Tibial nerve (tissue), 4 donors: ENCODE results near the gene DLGAP3. TPM values are rescaled to one million over a fixed set of nuclear protein-coding genes. Genes with fewer than 3 reads are reported as not detected.

Experiments
- DNase-seq, 2 donors: peaks; one replicate each; pipeline ENCODE4 v3.0.0-alpha.2; 2019; ENCODE audit warnings: low spot score in 2 of 2
- H3K27ac ChIP-seq, 4 donors: fragments of 200-600 bp; sonication (generic) in 3 of 4; one replicate each; pipeline ENCODE4 v1.5.1; 2017 to 2019; ENCODE audit warnings: mild to moderate bottlenecking in 1 of 4
- H3K27me3 ChIP-seq, 2 donors: fragments of 200-600 bp; sonication (generic) in 1 of 2; one replicate each; pipeline versions ENCODE4 v1.5.1 to v1.6.0; 2017 to 2019
- H3K36me3 ChIP-seq, 3 donors: fragments of 200-600 bp; sonication (generic); one replicate each; pipeline ENCODE4 v1.5.1; 2018 to 2019
- H3K4me1 ChIP-seq, 4 donors: fragments of 200-600 bp; sonication (generic) in 3 of 4; one replicate each; pipeline ENCODE4 v1.5.1; 2017 to 2019
- H3K4me3 ChIP-seq, 4 donors: fragments of 200-600 bp; sonication (generic) in 3 of 4; one replicate each; pipeline ENCODE4 v1.5.1; 2017 to 2019; ENCODE audit warnings: mild to moderate bottlenecking in 1 of 4, moderate library complexity in 1 of 4
- H3K9me3 ChIP-seq, 4 donors: fragments of 200-600 bp; sonication (generic) in 3 of 4; one replicate each; pipeline ENCODE4 v1.5.1; 2017 to 2019
- EP300 ChIP-seq, 2 donors: sonication (generic); formaldehyde crosslinking; IDR thresholded peaks; one replicate each; pipeline ENCODE4 v1.6.1; 2017; ENCODE audit warnings: antibody characterized with exemption in 2 of 2, mild to moderate bottlenecking in 1 of 2
- POLR2A ChIP-seq, 2 donors: fragments of 450-650 bp; IDR thresholded peaks; one replicate each; pipeline ENCODE4 v1.6.1; 2017; ENCODE audit warnings: antibody characterized with exemption in 2 of 2, mild to moderate bottlenecking in 2 of 2, moderate library complexity in 2 of 2
- WGBS, 2 donors: methylation state at CpG; one replicate each; pipeline ENCODE4 v1.1.5; 2018; 5-methylcytosine and 5-hydroxymethylcytosine counted together
- total RNA-seq, 4 donors: library from RNA; depleted of rRNA; stranded (reverse); fragments of >200 nt; gene quantifications; one replicate each; pipeline ENCODE4 v1.1.0, GENCODE V29; 2016
- TF ChIP-seq, protein P1 (sequence below), 5 experiments: fragments of 200-600 bp in 3 of 5; fragments of 450-650 bp in 2 of 5; sonication (generic) in 3 of 5; IDR thresholded peaks; one replicate each; pipeline ENCODE4 v1.5.1; 2016 to 2019; ENCODE audit warnings: antibody characterized with exemption in 5 of 5, mild to moderate bottlenecking in 3 of 5, moderate library complexity in 2 of 5

DLGAP3 gene
- total RNA-seq, 4 donors from 2014 or later: 0.42 to 0.87 (median 0.78) TPM; not detected in 1

DNA sequence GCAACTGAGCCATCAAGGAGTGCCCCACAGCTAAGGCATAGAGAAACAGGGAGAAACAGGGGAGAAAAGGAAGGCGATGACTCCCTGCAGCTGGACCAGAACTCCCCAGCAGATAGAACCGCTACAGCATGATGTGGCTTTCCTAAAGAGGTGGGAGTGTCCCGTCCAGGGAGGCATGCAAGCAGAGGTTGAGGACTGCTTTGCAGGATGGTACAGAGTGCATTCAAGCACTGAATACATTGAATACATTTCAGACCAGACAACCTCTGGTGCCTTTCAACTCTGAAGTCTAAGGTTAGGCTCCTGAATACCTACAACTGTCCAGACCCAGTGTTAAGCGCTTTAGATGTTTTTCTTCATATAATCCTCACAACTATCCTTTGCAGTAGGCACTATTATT is 13.3 kb downstream of the DLGAP3 start:
- Histone ChIP-seq H3K4me3 (no peak overlapping the region), H3K36me3 (no peaks in the 10 kb centered on the region), H3K27me3 (peaks cover 0 to 12% of the 10 kb centered on the region in 2 donors), H3K4me1 (no peaks in the 10 kb centered on the region), H3K9me3 (no peaks in the 10 kb centered on the region), H3K27ac (no peak overlapping the region)
- no peak for DNase-seq
- no peak for TF ChIP-seq POLR2A (IDR thresholded peaks at IDR 0.05)
- TF ChIP-seq EP300 (IDR thresholded peaks at IDR 0.05): no peak
- TF ChIP-seq, protein P1, sequence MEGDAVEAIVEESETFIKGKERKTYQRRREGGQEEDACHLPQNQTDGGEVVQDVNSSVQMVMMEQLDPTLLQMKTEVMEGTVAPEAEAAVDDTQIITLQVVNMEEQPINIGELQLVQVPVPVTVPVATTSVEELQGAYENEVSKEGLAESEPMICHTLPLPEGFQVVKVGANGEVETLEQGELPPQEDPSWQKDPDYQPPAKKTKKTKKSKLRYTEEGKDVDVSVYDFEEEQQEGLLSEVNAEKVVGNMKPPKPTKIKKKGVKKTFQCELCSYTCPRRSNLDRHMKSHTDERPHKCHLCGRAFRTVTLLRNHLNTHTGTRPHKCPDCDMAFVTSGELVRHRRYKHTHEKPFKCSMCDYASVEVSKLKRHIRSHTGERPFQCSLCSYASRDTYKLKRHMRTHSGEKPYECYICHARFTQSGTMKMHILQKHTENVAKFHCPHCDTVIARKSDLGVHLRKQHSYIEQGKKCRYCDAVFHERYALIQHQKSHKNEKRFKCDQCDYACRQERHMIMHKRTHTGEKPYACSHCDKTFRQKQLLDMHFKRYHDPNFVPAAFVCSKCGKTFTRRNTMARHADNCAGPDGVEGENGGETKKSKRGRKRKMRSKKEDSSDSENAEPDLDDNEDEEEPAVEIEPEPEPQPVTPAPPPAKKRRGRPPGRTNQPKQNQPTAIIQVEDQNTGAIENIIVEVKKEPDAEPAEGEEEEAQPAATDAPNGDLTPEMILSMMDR (IDR thresholded peaks at IDR 0.05): no peak
- 79 to 82% methylated on average over 4 of the region's 4 CpGs for WGBS, 2 donors

DNA sequence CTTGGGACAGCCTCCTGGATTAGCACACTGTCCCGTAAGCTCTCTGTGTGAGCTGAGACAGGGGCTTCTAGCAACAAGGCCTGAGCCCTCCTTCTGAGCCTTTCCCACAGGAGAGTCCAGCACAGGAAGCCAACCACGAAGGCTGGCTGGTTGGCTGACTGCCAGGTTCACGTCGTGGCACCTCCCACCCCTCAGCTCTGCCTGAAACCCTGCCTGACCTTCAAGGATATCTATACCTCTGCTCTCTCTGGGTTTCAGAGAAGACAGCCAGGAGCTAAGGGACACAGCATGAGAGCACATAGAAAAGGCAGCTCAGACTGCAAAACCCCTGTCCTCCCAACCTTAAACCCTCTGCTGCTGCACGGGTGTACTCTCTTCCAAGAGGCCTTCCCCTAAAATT is 13.9 kb downstream of the DLGAP3 start:
- Histone ChIP-seq H3K36me3 (no peaks in the 10 kb centered on the region), H3K4me1 (no peaks in the 10 kb centered on the region), H3K27me3 (peaks cover 0 to 12% of the 10 kb centered on the region in 2 donors), H3K9me3 (no peaks in the 10 kb centered on the region), H3K4me3 (no peak overlapping the region), H3K27ac (no peak overlapping the region)
- DNase-seq: no peak
- WGBS, 2 donors: 23 to 30% methylated on average over 4 to 5 of the region's 5 CpGs
- TF ChIP-seq POLR2A (IDR thresholded peaks at IDR 0.05) (no peak), EP300 (IDR thresholded peaks at IDR 0.05) (no peak)
- TF ChIP-seq, protein P1 (IDR thresholded peaks at IDR 0.05): no peak

DNA sequence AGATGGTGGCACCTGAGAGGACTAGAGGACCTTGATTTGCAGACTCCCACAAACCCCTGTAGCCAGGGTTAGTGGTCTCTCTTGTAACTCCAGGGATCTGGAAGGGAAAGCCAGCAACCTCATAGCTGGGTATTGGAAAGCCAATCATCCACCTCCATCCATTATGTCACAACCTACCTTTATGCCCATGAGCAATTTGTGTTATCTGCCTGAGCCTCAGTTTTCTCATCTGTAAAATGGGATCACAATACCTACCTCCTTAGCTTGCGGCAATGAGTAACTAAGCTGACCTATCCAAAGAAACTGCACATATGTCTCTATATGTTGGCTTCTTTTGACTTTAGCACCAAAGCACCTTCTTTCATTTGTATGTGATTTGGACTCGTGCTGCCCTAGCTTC is 14.5 kb downstream of the DLGAP3 start:
- no peaks in the 10 kb centered on the region for H3K9me3 ChIP-seq
- 78 to 94% methylated on average over 2 of the region's 2 CpGs for WGBS, 2 donors
- H3K27me3 ChIP-seq: peaks cover 0 to 12% of the 10 kb centered on the region in 2 donors
- no peaks in the 10 kb centered on the region for H3K36me3 ChIP-seq
- TF ChIP-seq, protein P1 (IDR thresholded peaks at IDR 0.05): no peak
- TF ChIP-seq EP300 (IDR thresholded peaks at IDR 0.05) (no peak), POLR2A (IDR thresholded peaks at IDR 0.05) (no peak)
- no peaks in the 10 kb centered on the region for H3K4me1 ChIP-seq
- DNase-seq: no peak
- H3K4me3 ChIP-seq: no peak overlapping the region
- no peak overlapping the region for H3K27ac ChIP-seq

DNA sequence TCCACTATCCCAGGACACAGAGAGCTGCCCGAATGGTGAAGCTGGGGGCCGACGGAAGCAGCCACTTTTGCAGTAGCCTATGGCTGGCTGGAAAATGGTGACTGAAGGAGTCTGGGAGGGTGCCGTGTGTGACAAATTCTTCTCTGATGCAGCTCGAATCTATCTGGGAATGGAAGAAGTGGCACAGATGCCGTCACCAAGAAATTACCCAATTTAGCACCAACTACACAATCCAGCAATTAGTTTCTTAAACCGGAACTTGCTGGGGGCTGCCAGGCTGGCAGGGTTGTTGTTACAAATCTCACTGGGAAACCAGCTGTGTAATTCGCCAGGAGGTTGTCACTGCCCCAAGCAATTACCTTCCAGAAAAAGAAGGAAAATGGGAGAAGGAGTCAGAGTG is 18.0 kb downstream of the DLGAP3 start:
- no peak for DNase-seq
- WGBS, 2 donors: 78 to 83% methylated on average over 8 of the region's 8 CpGs
- TF ChIP-seq, protein P1 (IDR thresholded peaks at IDR 0.05): no peak
- TF ChIP-seq POLR2A (IDR thresholded peaks at IDR 0.05) (no peak), EP300 (IDR thresholded peaks at IDR 0.05) (no peak)

DNA sequence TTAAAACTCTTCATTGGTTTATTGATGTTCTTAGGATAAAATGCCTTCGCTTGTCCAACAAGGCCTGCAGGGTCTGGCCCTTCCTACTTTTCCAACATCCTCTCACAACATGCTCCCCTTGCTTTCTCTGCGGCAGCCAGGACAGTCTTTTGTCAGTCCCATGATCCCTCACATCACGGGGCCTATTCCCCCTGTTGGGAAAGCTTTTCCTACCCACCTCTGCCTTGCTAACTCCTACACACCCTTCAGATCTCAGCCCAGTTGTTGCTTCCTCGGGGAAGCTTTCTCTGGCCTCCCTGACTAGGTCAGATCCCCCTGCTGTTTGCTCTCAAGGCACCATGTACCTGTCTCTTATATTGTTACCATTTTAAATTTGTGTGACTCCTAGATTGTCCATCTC is 19.0 kb downstream of the DLGAP3 start:
- Histone ChIP-seq H3K36me3 (no peaks in the 10 kb centered on the region), H3K4me1 (no peaks in the 10 kb centered on the region), H3K27me3 (peaks cover 0 to 3% of the 10 kb centered on the region in 2 donors), H3K9me3 (no peaks in the 10 kb centered on the region), H3K27ac (no peak overlapping the region), H3K4me3 (no peak overlapping the region)
- no peak for TF ChIP-seq POLR2A (IDR thresholded peaks at IDR 0.05)
- no peak for TF ChIP-seq EP300 (IDR thresholded peaks at IDR 0.05)
- TF ChIP-seq, protein P1 (IDR thresholded peaks at IDR 0.05): no peak
- 69 to 71% methylated on average over 4 of the region's 4 CpGs for WGBS, 2 donors
- no peak for DNase-seq

More for the DNA sequence above, 18.0 kb downstream of the DLGAP3 start:
- Histone ChIP-seq H3K9me3 (no peaks in the 10 kb centered on the region), H3K36me3 (no peaks in the 10 kb centered on the region), H3K4me1 (no peaks in the 10 kb centered on the region), H3K27me3 (peaks cover 0 to 3% of the 10 kb centered on the region in 2 donors), H3K4me3 (no peak overlapping the region), H3K27ac (no peak overlapping the region)
